HG03442 (cell line): ENCODE data around the gene PALLD.
"Not testable (repeated sequence)": the region's sequence is repeated elsewhere in the genome, so short reads cannot be mapped to it uniquely, and the experiment has no call there.

ENCODE experiments used
- ATAC-seq: cut with Tn5 transposase; IDR thresholded peaks from one replicate; pipeline ENCODE4 v1.9.1; 2021; ENCODE audit warnings: mild to moderate bottlenecking, moderate library complexity; ENCODE audit not compliant: unreplicated experiment

Gene PALLD

GRCh38 chr4:168719725-168720124 is 222.9 kb downstream of the PALLD start:
- ATAC-seq = no peak

GRCh38 chr4:168720396-168720900 is 223.6 kb downstream of the PALLD start:
- ATAC-seq = no peak

- ATAC-seq = no peak
These were observed 225.5 kb downstream of the PALLD start for GRCh38 chr4:168722391-168722790.

- no peak for ATAC-seq
These were observed 226.2 kb downstream of the PALLD start for GRCh38 chr4:168723020-168723419.

GRCh38 chr4:168723569-168723968 is 226.7 kb downstream of the PALLD start:
- ATAC-seq = no peak

GRCh38 chr4:168724243-168724642 is 227.4 kb downstream of the PALLD start:
- no peak for ATAC-seq

GRCh38 chr4:168724686-168725411 is 228.0 kb downstream of the PALLD start:
- no peak for ATAC-seq

- no peak for ATAC-seq
These were observed 229.1 kb downstream of the PALLD start for GRCh38 chr4:168725930-168726329.

GRCh38 chr4:168727181-168727580 is 230.3 kb downstream of the PALLD start:
- not testable (repeated sequence) for ATAC-seq

GRCh38 chr4:168731006-168731636 is 234.3 kb downstream of the PALLD start:
- no peak for ATAC-seq

GRCh38 chr4:168731706-168732414 is 235.0 kb downstream of the PALLD start:
- ATAC-seq = no peak

GRCh38 chr4:168732714-168733113 is 235.9 kb downstream of the PALLD start:
- ATAC-seq = no peak

GRCh38 chr4:168734703-168735678 is 238.1 kb downstream of the PALLD start:
- no peak for ATAC-seq

GRCh38 chr4:168735735-168736134 is 238.9 kb downstream of the PALLD start:
- no peak for ATAC-seq

- no peak for ATAC-seq
These were observed 240.3 kb downstream of the PALLD start for GRCh38 chr4:168736860-168737805.

- ATAC-seq = no peak
These were observed 240.9 kb downstream of the PALLD start for GRCh38 chr4:168737806-168738172.

GRCh38 chr4:168739886-168740285 is 243.0 kb downstream of the PALLD start:
- ATAC-seq = no peak

GRCh38 chr4:168740691-168741090 is 243.8 kb downstream of the PALLD start:
- ATAC-seq = no peak
